ENCODE results near the gene SLC6A4. TPM values are rescaled to one million over a fixed set of nuclear protein-coding genes. Genes with fewer than 3 reads are reported as not detected.

The SLC6A4 gene
- total and polyA plus RNA-seq, 10 of the 15 experiments (the other 5 are each of a cell fraction or from before 2014, with no cell fraction given): 5.3 to 20.6 (median 10.1) TPM

DNA sequence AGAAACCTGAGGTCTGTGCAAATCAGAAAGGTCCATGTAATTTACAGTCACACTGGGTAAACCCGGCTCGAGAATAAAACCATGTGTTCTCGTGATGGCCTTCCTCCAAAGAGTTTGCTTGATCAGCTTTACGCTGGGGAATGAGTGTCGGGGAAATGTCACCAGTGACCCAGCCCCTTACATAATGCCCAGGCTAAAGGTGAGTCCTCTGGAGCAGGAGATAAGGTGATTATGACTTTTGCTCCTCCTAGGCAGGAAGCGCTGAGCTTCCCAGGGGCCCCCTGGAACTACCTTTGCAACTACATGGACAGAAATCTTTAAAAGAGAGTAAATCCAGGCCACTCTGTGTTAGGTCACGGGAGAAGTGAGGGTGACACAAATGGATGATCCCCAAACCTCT lies 15.7 kb downstream of the SLC6A4 start:
- FAIRE-seq: no peak
- H4K20me1 ChIP-seq (ENCODE audit: control insufficient read depth, insufficient read depth): no peaks in the 10 kb centered on the region
- no peak for TF ChIP-seq RB1 (IDR thresholded peaks at IDR 0.05; ENCODE audit: borderline replicate concordance)
- TF ChIP-seq SPI1 (IDR thresholded peaks at IDR 0.05; ENCODE audit: borderline replicate concordance, insufficient read depth, low read depth, low read length): no peak
- TF ChIP-seq, protein P1, sequence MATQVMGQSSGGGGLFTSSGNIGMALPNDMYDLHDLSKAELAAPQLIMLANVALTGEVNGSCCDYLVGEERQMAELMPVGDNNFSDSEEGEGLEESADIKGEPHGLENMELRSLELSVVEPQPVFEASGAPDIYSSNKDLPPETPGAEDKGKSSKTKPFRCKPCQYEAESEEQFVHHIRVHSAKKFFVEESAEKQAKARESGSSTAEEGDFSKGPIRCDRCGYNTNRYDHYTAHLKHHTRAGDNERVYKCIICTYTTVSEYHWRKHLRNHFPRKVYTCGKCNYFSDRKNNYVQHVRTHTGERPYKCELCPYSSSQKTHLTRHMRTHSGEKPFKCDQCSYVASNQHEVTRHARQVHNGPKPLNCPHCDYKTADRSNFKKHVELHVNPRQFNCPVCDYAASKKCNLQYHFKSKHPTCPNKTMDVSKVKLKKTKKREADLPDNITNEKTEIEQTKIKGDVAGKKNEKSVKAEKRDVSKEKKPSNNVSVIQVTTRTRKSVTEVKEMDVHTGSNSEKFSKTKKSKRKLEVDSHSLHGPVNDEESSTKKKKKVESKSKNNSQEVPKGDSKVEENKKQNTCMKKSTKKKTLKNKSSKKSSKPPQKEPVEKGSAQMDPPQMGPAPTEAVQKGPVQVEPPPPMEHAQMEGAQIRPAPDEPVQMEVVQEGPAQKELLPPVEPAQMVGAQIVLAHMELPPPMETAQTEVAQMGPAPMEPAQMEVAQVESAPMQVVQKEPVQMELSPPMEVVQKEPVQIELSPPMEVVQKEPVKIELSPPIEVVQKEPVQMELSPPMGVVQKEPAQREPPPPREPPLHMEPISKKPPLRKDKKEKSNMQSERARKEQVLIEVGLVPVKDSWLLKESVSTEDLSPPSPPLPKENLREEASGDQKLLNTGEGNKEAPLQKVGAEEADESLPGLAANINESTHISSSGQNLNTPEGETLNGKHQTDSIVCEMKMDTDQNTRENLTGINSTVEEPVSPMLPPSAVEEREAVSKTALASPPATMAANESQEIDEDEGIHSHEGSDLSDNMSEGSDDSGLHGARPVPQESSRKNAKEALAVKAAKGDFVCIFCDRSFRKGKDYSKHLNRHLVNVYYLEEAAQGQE (IDR thresholded peaks at IDR 0.05; ENCODE audit: low read depth, low read length): no peak
- TF ChIP-seq HDGF (IDR thresholded peaks at IDR 0.05): no peak
- TF ChIP-seq, protein P2, sequence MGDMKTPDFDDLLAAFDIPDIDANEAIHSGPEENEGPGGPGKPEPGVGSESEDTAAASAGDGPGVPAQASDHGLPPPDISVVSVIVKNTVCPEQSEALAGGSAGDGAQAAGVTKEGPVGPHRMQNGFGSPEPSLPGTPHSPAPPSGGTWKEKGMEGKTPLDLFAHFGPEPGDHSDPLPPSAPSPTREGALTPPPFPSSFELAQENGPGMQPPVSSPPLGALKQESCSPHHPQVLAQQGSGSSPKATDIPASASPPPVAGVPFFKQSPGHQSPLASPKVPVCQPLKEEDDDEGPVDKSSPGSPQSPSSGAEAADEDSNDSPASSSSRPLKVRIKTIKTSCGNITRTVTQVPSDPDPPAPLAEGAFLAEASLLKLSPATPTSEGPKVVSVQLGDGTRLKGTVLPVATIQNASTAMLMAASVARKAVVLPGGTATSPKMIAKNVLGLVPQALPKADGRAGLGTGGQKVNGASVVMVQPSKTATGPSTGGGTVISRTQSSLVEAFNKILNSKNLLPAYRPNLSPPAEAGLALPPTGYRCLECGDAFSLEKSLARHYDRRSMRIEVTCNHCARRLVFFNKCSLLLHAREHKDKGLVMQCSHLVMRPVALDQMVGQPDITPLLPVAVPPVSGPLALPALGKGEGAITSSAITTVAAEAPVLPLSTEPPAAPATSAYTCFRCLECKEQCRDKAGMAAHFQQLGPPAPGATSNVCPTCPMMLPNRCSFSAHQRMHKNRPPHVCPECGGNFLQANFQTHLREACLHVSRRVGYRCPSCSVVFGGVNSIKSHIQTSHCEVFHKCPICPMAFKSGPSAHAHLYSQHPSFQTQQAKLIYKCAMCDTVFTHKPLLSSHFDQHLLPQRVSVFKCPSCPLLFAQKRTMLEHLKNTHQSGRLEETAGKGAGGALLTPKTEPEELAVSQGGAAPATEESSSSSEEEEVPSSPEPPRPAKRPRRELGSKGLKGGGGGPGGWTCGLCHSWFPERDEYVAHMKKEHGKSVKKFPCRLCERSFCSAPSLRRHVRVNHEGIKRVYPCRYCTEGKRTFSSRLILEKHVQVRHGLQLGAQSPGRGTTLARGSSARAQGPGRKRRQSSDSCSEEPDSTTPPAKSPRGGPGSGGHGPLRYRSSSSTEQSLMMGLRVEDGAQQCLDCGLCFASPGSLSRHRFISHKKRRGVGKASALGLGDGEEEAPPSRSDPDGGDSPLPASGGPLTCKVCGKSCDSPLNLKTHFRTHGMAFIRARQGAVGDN (IDR thresholded peaks at IDR 0.05): no peak
- TF ChIP-seq, protein P3, sequence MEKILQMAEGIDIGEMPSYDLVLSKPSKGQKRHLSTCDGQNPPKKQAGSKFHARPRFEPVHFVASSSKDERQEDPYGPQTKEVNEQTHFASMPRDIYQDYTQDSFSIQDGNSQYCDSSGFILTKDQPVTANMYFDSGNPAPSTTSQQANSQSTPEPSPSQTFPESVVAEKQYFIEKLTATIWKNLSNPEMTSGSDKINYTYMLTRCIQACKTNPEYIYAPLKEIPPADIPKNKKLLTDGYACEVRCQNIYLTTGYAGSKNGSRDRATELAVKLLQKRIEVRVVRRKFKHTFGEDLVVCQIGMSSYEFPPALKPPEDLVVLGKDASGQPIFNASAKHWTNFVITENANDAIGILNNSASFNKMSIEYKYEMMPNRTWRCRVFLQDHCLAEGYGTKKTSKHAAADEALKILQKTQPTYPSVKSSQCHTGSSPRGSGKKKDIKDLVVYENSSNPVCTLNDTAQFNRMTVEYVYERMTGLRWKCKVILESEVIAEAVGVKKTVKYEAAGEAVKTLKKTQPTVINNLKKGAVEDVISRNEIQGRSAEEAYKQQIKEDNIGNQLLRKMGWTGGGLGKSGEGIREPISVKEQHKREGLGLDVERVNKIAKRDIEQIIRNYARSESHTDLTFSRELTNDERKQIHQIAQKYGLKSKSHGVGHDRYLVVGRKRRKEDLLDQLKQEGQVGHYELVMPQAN (conservative IDR thresholded peaks at IDR 0.05): no peak
- no peak for TF ChIP-seq TCF7 (IDR thresholded peaks at IDR 0.05; ENCODE audit: borderline replicate concordance)
- no peak for TF ChIP-seq CHD2 (IDR thresholded peaks at IDR 0.05; ENCODE audit: borderline replicate concordance, low read depth, low read length)
- TF ChIP-seq ZNF24 (IDR thresholded peaks at IDR 0.05): no peak
- TF ChIP-seq, protein P4, sequence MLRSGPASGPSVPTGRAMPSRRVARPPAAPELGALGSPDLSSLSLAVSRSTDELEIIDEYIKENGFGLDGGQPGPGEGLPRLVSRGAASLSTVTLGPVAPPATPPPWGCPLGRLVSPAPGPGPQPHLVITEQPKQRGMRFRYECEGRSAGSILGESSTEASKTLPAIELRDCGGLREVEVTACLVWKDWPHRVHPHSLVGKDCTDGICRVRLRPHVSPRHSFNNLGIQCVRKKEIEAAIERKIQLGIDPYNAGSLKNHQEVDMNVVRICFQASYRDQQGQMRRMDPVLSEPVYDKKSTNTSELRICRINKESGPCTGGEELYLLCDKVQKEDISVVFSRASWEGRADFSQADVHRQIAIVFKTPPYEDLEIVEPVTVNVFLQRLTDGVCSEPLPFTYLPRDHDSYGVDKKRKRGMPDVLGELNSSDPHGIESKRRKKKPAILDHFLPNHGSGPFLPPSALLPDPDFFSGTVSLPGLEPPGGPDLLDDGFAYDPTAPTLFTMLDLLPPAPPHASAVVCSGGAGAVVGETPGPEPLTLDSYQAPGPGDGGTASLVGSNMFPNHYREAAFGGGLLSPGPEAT (IDR thresholded peaks at IDR 0.05; ENCODE audit: low read depth): no peak
- no peak for TF ChIP-seq MXI1 (IDR thresholded peaks at IDR 0.05; ENCODE audit: low read depth, low read length)

More for the DNA sequence above, 15.7 kb downstream of the SLC6A4 start:
- no peak overlapping the region for H3K9ac ChIP-seq (ENCODE audit: control insufficient read depth, insufficient read depth, low read length)
- ChIA-PET RAD21 (ENCODE audit: unreplicated experiment) (interaction anchor here (0.6 kb wide), 1 partner anchor 30 kb away, joined by 3 read pairs; no protein-coding TSS in a partner anchor), CTCF (interaction anchor here (1.0 to 1.3 kb wide), 5 partner anchors 15 to 115 kb away, joined by 3 to 4 read pairs (median 3); no protein-coding TSS in a partner anchor), POLR2A (interaction anchor here (0.7 to 1.0 kb wide), 2 partner anchors 16 to 108 kb away, joined by 3 read pairs; no protein-coding TSS in a partner anchor), SMC1A (ENCODE audit: uncharacterized antibody, unreplicated experiment) (interaction anchor here (1.0 to 1.2 kb wide), 2 partner anchors 16 to 37 kb away, joined by 3 to 4 read pairs; no protein-coding TSS in a partner anchor)
- no peaks in the 10 kb centered on the region for H3K36me3 ChIP-seq (ENCODE audit: control insufficient read depth in 2 of 2, insufficient read depth in 2 of 2, low read length in 1 of 2)
- H3K27ac ChIP-seq (ENCODE audit: control insufficient read depth, insufficient read depth): no peak overlapping the region
- H3K4me2 ChIP-seq (ENCODE audit: control insufficient read depth, insufficient read depth): no peak overlapping the region
- H3K9me3 ChIP-seq (replicated peaks; ENCODE audit: control insufficient read depth, insufficient read depth, low read length): no peaks in the 10 kb centered on the region
- H2AFZ ChIP-seq (ENCODE audit: control insufficient read depth, low read depth, low read length): no peak overlapping the region
- peaks cover 5% of the 10 kb centered on the region; the same call in 1 of the 2 replicates for H3K4me1 ChIP-seq (ENCODE audit: control insufficient read depth, insufficient read depth, low read length)
- in situ Hi-C loops (cut with MboI): no loop called here
- H3K79me2 ChIP-seq (ENCODE audit: control insufficient read depth, insufficient read depth, low read length): no peaks in the 10 kb centered on the region
- intact Hi-C loops (cut with micrococcal nuclease; ENCODE audit: unreplicated experiment): no loop called here
- no TSS peak for BruUV-seq (replicated peaks)
- DNase-seq (ENCODE audit: low read depth, low spot score) (no peak), ATAC-seq (no peak)
- H3K27me3 ChIP-seq (replicated peaks in 1 of 2; ENCODE audit: control insufficient read depth in 2 of 2, insufficient read depth in 2 of 2, low read length in 1 of 2): no peaks in the 10 kb centered on the region
- 93% methylated on average over 7 of the region's 7 CpGs for WGBS (ENCODE audit: insufficient coverage, insufficient replicate concordance, low lambda C conversion rate, missing lambda C conversion rate)
- H3K4me3 ChIP-seq: no peak overlapping the region
